HG03139 (cell line): Measurements from ENCODE around the gene TEAD1.

ENCODE experiments used
- ATAC-seq: cut with Tn5 transposase; IDR thresholded peaks from one replicate; pipeline ENCODE4 v1.9.1; 2021; ENCODE audit not compliant: unreplicated experiment

TEAD1 gene

DNA sequence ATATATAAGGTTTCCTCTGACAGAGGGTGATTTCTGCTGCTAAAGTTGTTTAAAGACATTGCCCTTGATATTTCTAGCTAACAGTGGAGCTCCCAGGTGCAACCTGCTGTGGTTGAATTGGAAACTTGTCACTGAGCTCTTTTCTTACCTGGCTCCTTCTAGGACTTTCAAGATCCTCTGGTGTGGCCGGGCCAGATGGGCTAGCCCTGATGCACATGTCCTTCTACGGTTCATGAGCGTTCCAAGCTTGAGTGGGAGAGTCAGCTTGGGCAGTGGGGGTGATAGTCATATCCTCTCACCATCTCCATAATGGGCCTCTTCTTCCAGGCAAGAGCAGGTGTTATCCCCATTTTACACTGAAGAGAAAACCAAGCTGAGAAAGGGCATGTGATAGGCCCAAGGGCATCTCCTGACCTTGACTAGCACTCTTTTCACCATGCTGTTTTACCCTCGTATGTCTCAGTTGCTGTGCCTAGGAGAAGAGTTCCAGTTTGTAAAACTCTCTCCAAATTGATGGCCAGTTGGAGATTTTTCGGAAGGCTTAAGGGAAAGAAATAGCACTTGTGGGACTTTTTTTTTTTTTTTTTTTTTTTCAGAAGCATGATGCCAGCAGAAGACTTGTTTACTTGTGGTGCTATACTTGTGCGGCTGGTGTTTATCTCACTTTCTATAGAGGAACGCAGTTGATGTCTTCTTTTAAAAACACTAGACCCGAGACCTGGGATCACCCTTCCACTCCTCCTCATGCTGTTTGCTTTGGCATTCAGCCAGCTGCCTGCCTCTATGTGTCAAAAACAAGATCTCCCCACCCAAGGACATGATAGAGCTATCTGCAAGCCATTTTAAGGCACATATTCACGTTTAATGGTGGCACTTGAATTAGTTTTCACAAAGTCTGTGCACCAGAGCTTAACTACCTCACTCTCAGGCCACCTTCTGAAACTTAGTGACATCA lies 32.6 kb downstream of the TEAD1 start:
- ATAC-seq, result no peak

DNA sequence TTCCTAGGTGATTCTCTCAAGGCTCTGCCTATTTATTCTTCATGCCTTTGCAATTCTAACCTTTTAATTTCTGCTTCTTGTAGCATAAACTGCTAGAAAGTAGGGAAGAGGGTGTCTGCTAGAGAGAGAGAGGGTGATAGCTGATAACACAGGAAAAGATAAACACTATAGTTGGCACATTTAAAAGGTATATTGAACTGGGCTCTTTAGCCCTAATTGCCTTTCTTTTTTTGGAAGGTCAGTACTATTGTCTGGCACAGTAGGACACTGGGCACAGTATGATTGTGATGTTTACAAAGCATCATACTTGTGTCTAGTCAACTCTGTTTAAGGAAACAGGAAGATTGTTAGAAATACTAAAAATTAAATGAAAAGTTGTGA lies 33.3 kb downstream of the TEAD1 start:
- no peak for ATAC-seq

DNA sequence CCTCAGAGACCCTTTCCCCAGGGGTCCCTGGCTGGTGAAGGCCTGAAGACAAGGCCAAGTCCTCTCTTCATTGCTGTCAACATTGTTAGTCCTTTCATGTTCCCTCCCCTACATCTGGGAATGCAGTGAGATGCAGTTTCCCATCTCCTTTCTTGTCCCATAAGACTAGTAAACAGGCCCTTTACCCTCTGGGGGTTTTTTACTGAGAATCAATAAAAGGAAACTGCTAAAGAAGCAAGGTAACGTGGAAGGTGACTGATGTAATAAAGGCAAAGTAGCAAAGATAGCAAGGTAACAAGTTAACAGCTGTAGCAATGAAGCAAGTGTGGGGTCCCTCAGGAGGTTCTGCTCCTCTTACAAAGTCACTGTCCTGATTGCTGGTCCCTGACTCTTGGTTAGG lies 37.3 kb downstream of the TEAD1 start:
- ATAC-seq, result no peak

DNA sequence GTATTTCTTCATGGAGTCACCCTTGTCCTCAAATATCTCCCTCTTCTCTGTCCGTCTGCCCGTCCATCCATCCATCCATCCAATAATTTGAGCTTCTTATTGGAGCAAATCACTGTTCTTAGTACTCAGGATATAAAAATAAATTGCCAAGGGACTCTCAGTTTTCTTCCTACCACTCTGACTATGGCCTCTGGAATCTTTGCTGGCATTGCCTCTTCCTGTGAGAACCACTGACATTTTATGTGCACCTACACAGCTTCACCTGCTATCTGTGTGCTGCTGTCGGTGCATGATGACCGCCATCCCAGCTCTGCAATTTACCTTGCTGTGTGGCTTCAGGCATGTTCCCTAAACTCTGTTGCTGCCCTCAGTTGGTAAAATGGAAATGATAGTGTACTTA lies 37.9 kb downstream of the TEAD1 start:
- no peak for ATAC-seq

DNA sequence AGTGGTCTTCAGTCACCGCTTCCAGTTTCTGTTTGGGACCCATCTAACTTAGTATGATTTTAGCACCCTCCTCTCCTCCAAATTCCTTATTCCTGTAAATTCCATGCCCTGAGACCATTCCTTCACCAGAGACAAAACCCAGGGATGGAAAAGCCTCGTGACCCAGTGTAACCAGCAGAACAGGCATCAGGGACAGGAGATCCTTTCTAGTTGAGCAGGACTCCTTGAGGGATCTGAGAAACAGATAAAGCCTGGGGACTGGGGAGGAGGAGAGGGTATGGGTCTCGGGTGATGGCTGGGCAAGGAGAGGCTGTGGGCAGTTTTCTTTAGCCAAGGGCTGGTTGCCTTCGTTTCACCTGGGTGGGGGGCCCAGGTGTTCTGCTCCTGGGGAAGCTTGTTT lies 40.9 kb downstream of the TEAD1 start:
- no peak for ATAC-seq

DNA sequence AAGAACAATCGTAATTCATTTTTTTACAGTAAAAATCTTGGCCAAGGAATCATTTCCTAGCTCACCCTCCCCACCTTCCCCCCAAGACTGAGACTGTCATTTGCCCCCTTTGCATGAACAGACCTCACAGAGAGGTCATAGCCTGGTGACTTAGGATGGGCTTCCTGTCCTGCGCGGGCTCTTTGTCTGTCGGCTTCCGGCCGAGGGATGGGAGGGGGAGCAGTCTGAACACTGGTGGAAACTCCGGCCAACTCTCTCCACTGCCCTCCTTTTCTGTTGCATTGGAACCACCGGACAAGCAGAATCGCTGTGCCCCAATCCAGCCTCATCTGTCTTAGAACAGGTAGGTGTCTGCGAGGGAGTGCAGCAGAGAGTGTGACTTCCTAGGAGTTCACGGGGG lies 41.7 kb downstream of the TEAD1 start:
- no peak for ATAC-seq

DNA sequence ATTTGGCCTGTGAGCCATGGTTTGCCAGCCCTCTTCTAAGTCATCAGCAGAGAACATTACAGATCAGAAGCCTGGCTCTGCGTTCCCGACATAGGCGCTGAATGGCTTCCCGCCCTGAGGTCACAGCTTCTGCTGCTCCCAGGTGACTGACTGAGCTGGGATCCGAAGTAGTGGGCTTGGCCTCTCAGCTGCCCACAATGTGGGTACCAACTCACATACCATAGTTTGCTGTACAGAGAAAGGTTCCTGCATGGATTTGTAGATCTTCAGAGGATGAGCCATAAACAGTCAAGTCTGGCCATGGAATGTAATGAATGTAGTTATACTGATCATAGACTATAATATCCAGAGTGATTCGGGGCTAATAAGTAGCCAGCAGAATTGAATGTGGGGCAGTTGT lies 42.6 kb downstream of the TEAD1 start:
- no peak for ATAC-seq

DNA sequence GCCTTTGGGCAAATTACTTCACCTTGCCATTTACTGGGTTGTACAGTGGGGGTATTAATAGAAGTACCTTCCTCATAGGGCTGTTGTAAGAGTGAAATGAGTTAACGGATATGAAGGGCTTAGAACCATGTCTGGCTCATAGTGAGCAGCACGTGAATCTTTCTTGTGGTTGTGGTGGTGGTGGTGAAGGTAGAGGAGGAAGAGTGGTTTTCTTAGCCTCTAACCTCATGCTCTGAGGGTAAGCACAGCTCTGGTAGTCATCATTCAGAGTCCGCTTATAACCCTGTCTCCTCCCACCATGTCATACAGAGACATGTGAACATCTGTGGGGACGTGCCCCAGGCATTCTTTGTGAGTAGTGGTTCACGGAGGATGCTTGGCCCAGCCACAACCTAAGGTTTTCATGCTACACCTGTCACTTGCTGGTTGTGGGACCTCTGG lies 43.6 kb downstream of the TEAD1 start:
- ATAC-seq, result peak; percentile 89

DNA sequence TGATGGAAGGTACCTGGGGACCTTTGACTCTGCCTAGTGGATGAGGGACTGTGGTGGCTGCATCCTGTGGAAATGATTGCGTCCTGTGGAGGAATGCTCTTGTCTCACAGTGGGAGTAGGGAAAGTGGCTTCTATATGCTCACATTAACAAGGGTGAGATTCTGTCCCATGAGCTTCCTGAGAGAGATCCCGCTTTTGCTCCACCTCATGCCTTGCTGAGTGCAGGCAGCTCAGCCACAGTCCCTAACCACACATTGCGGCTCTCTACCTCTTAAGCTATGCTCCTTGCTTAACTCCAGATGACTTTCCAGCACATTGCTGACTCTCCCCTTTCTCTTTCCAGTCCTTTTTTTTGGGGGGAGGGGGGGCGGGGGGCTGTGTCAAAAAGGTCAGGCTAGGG lies 45.0 kb downstream of the TEAD1 start:
- ATAC-seq, result no peak

DNA sequence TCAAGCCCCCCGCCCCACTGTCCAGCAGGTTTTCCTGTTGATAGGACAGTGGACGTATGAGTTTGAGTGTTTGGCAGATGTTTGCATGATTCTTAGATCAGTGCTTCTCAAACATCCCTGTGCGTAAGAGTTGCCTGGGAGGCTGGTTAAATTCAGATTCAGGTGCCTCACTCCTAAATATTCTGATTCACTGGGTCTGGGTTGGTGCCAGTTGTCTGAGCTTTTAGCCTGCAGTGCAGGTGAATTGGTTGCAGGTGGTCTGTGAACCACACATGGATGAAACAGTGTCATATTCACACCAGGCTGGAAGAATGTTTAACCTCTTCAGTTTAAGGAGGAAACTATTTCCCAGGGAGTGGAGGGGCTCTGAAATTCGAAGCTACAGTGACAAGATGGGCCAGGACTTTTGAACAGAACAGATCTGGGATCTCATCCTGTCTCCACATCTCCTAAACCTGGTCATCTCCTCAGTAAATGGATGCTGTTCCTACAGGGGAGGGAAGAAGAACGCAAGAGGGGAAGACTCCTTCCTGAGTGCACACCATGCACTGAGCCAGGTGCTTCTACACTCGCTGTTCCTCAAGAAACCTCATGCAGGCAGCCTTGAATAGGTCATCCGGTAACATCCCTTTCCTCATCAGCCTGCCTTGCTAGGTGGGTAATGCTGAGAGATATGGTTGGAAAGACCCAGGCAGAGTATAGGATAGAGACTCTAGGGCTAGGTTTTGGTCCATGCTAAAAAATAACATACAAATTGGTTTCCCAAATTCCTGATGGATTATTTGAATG lies 47.8 kb downstream of the TEAD1 start:
- no peak for ATAC-seq

DNA sequence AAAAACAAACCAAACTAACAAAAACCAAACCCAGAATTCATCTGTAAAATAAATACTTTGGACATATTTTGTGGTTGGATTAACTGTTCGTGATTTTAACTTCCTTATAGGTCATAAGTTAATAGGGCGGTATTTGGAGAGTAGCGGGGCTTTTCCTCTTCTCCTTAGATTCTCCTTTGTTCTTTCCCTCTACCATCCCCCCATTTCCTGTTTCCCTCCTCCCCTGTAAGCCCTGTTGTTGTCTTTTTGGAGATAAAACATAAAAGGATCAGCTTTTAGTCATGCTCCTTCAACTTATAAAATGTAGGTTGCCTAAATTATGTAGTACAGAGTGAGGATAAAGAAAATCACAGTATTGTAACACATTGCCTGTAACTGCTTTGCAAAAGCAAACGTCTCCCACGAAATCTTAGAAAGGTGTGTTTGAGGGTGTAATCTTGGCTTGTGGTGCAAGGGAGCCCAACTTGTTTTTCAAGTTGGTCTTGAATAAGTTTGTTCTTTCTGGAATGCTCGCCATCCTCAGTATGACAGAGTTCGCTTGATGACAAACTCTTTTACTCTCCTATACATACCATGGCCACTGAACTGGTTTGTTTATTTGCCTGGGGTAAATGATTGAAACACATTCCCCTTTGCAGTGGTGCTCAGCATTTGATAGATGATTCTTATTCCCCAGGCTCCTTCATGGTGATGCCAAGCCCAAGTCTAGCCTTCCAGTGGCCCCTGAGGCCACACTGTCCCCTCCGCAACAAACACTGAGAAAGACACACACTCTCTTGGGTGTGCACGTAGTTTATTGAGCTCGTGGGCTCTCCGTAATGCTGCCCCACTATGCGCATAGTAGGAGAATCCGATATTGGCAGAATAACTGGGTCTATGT lies 49.4 kb downstream of the TEAD1 start:
- no peak for ATAC-seq

DNA sequence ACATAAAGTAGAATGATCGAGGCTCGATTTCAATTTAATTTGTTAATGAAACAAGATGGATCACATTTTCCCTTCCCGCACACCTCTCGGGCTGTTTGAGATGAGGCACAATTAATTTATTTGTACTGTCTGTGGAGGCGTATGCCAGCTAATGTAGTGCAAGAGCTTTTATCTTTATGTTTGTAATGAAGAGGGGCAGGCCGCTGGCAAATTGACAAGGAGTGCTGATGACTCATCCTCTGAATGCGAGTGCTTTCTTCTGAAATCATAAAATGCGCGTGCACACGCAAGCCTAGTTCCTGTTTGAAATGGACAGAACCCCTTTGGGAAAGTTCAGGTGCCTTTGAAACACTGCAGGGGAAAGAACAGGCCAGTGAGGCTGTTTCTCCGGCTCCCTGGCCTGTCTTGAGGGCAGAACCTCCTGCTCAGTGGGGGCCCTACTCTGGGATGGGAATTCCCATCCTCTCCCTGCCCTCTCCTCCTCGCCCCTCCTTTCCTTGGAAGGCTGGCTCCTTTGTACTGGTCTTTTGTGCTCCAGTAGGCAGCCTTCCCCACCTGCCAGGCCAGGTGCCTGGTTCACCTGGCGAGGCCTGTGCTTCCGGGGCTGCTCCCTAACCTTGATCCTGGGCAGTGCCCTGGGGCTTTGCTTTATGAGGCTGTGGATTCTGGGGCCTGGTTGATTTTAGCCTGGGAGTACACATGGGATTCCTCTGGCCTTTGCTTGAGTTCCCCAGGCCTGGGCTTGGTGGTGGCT lies 50.3 kb downstream of the TEAD1 start:
- ATAC-seq, result no peak

DNA sequence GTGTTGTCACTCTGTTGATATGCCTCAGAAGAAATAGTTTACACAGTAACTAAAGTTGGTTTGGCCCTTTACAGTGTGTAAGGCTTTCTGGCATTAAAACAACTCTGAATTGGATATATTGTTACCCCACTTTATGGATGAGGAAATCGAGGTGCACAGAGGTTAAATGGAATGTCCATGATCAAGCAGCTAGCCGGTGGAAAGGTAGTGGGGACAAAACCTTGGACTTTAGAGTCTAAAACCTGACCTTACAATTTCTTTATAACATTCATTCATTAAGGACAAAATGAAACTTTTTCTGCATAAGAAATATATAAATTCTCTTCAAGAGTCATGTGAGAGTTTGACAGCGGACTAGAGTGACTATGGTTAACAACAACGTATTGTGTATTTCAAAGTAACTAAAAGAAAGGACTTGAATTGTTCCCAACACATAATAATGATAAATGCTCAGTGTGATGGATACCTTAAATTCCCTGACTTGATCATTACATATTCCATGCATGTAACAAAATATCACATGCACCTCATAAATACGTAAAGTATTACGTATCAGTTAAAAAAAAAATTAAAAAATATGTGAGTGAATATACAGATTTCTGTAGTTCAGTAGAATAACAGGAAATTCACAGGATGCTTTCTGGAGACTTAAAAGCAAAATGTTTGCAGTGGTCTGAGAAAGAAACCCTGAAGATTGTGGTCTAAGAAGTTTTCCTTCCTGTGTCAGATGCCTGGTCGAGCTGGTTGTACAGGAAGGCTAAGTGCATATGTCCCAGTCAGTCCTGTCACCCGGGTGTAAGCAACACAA lies 51.0 kb downstream of the TEAD1 start:
- no peak for ATAC-seq

DNA sequence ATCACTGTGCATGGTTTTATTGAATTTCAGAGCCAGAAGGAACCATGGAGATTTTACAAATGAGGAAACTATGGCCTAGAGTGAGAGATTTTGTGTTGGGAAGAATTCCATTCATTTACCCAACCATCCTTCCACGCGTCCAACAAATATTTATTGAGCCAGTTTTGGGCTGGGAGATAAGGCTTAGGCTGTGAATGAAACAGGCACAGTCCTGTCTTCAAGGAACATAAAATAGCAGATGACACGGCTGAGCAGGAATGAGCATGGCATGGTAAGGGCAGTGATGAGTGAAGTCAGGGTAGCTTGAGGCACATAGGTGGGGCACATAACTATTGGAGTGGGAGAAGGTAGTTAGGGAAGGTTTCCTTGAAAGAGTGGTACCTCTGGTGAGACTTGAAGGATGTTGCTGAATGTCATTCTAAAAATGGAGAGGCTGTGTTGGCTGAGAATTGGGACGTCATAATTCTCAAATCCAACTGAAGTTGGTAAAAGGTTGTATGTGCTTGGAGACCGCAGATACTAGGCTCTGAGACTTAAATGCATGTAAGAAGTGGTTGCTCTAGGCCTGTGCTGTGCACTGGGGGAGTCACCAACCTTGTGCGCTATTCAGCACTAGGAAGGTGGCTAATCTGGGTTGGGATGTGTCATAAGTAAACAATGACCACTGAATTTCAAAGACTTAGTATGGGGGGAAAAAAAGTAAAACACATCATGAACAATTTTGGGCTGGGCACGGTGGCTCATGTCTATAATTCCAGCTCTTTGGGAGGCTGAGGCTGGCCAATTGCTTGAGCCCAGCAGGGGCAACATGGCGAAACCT lies 51.9 kb downstream of the TEAD1 start:
- no peak for ATAC-seq

DNA sequence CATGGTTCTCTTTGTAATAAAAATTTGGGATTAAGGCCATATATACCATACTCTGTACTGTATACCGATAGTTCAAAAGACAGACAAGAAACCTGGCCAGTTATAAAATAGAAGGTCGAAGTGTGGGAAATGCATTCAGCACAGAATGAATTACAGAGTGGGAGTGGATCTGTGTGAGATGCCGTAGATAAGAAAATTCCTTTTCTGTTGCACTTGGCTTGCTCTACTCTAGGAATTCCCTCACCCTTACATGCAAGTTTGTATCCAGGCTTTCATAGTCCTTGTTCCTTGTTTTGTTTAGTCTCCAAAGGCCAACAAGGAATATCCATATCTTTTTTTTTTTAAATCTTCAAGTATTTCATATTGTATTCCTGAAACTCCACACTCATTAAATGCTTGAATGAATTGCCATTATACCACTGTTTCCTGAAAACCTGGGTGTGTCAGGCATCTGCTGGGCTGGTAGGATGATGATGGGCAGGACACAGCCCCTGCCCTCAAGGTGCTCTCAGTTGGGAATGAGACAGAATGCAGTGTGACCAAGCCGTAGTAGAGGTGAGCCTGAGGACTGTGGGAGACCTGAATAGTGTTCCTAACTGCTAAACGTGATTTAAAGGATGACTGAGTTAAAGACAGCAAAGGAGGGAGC lies 53.5 kb downstream of the TEAD1 start:
- no peak for ATAC-seq

DNA sequence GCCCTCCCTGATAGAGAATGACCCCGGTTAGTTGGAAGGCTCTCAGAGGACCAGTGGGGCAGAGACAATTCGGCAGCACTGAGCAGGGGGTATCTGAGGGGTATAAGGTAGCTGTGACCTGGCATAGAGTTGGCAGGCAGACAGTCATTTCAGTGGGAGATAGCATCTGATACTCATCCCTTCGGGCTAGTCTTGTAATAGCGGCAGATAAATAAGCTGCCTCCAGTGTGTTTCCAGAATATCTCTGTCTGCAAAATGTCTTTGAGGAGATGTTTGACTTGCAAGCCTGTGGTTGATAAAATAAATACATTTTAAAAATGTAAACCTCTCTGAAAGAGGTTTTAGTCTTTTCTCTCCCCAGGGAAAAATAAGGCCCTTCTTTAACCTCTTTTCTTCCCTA lies 54.2 kb downstream of the TEAD1 start:
- ATAC-seq, result no peak

DNA sequence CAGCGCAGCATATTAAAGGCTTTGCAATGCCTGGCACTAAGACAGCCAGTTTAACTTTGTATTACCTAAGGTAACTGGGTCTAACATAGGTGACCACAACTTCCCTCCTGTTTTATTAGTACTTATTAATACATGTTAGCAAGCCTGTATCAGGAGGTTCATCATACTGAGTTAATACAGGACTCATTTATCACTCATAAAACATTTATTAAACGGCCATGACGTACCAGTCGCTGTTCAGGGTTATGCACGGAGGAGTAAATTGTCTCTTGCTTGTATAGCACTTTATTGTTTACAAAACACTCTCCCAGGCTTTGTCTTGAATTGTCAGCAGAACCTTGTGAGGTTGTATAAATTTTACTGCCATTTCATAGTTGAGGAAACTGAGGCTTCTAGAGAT lies 55.7 kb downstream of the TEAD1 start:
- ATAC-seq, result no peak

DNA sequence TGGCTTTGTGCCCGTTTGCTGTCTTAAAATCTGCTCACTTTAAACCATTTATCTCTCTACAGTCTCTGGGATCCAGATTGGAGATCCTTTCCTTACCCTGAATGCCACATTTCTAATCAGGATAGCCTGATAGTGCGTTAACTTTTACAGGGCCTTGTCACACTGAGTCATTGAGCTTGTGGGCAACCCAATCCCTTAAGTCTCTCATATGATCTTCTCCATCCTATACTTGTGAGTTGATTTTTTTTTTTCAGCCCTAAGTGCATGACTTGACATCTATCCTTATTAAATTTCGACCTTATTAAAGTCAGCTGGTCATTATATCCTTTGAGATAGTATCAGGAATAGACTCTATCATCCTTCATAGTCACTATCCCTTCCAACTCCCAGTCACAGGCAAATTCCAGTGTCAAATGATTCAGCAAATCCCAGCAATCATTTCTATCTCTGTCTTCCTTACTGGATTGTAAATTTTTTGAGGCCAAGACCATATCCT lies 57.7 kb downstream of the TEAD1 start:
- ATAC-seq, result no peak
